Cerebellar nuclear complex (tissue), 1 donor: Measurements from ENCODE around the gene GRAMD1B.

Experiments
- DNase-seq, 2 experiments: peaks; one replicate each; lab custom pipeline; 2025; lab: John Stamatoyannopoulos, UW

GRAMD1B gene

DNA sequence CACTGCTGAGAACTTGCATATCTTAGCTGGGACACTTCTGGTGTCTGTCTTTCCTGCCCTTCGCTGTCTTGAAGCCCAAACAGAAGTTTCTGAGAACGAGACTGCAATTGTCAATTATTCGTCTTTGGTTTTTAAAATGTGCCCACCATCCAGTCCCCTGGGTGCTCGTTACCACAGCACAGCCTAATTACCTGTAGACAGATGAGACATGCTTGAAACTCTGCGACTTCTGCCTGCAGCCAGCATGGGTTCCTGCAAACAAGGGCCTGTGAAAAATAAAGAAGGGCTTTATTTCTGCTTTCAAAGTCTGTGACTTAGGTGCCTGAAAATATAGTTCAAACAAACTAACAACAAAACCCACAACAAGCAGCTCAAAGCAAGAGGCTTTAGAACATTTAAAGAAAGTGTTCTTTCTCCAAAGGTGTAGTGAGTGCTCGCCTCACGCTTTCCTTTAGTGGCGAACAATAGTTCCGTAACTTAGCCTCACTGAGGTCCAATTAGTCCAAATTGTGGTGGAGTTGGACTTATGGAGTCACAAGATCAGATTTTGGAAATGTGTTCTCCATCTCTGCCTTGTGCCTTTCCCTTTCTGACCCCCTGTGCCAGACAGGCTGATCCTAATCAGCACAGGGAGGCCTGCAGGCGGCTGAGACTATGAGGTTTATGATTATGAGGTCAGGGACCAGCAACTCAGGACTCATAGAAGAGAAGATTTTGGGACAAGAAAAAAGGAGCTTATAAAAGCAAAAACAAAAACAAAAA lies 20.4 kb upstream of the GRAMD1B start:
- DNase-seq: no peak

GRCh38 chr11:123410218-123410549 lies 19.9 kb upstream of the GRAMD1B start:
- no peak for DNase-seq

- DNase-seq: no peak
Measured at GRCh38 chr11:123413636-123414035, 16.4 kb upstream of the GRAMD1B start.

- DNase-seq: no peak
Measured at GRCh38 chr11:123416566-123416965, 13.5 kb upstream of the GRAMD1B start.

GRCh38 chr11:123418351-123419114 lies 11.5 kb upstream of the GRAMD1B start:
- no peak for DNase-seq

DNA sequence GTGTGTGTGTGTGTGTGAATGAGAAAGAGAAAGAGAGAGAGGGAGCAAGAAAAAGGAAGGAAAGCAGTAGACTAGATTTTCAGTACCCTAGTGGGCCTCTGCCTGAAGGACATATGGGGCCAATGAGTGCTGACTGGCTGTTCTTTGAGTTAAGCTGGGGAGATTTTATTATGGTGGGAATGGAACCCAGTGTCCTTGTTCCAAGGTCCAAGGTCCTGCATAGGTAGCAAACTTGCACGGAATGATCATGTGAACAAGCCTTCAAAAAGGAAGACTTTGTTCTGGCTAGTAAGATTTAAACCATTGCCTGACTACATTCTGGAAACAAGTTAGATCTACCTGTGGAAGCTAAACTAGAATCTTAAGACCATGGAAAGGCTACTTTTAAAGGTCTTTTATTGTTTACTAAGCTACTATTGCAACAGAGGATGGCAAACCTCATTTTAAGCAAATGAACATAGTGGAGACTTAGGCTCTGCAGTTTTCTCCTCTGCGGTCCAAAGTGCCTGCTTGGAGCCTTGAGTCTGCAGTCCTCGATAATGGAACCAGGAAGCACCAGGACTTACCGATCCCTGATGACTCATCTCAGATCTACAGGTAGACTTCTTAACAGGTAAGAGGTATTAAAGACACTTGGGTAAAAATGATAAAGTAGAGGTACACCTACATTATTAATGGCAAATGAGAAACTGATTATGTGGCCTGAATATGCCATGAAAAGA lies 10.2 kb upstream of the GRAMD1B start:
- no peak for DNase-seq

- no peak for DNase-seq
Measured at GRCh38 chr11:123421589-123421988, 8.5 kb upstream of the GRAMD1B start.

DNA sequence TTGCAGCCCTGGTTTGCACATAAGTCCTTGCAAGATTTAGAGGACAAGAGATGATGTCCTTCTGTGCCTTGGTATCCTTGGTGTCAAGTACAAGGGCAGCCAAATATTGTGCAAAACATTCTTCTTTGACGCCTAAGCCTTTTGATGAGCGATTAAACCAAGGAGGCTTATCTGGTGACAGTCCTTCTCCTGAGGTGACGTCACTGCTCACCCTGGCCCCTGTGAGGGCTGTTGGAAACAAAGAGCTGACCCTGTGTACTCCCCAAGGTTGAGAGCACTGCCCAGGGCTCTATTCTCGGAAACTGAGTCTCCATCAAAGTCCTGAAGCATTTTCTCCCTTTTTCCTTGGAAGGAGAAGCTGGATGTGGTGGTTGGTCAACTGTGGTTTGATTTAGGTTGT lies 4.7 kb upstream of the GRAMD1B start:
- DNase-seq: no peak

GRCh38 chr11:123426789-123427188 lies 3.3 kb upstream of the GRAMD1B start:
- DNase-seq: no peak

DNA sequence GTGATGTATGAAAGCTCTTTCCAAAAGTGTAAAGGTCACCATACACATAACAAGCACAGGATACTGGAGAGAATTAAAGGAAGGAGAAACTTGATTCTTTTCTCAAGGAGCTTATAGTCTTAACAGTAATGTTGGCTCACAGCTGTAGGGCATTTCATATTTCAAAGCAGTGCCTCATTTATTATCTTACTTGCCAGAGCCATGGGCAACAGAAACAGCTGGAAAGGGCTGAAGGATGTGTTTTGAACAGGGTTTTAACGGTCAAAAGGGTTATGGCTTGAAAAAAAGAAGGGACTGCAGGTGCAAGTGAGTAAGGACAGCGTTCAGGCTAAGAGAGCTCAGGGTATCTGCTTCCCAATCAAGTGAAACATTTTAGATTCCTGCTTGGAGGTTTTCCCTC lies 2.7 kb upstream of the GRAMD1B start:
- no peak for DNase-seq

GRCh38 chr11:123428116-123428715 lies 1.9 kb upstream of the GRAMD1B start:
- no peak for DNase-seq

GRCh38 chr11:123429336-123429735 lies 733 bp upstream of the GRAMD1B start:
- no peak for DNase-seq

GRCh38 chr11:123430721-123431497 lies 840 bp downstream of the GRAMD1B start:
- no peak for DNase-seq

DNA sequence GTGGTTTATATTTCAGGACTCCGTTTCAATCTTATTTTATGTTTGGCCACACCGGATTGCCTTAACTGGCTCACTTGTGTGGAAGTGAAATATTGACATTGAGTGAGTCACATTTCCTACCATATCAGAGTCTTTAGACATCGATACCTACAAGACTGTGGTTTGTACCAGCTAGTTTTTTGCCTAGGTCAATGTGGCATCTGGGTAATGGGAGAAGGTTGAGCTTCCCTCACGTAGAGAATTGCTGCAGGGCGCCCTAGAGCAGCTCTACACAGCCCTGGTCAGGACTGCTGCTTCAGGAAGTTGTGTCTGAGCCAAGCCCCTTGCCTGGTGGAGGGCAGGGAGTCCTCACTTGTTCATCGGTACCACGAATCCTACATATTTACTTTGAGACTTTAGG lies 1.6 kb downstream of the GRAMD1B start:
- DNase-seq: no peak

DNA sequence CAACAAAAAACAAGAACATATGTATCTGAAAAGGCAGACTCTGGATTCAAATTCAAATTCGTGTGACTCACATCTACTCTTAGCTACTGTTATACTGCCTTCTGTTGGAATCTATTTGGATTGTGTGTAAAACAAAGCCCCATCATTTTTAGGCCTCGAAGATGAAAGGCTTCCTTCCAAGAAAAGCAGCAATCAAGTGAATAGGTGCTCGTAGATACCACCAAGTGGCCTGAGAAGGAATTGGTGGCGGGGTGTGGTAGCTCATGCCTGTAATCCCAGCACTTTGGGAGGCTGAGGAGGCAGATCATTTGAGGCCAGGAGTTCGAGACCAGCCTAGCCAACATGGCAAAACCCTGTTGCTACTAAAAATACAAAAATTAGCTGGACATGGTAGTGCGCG lies 4.2 kb downstream of the GRAMD1B start:
- DNase-seq: no peak

- no peak for DNase-seq
Measured at GRCh38 chr11:123434911-123435310, 4.8 kb downstream of the GRAMD1B start.

GRCh38 chr11:123437236-123437979 lies 7.3 kb downstream of the GRAMD1B start:
- DNase-seq: no peak

- DNase-seq: no peak
Measured at GRCh38 chr11:123438131-123438627, 8.1 kb downstream of the GRAMD1B start.

DNA sequence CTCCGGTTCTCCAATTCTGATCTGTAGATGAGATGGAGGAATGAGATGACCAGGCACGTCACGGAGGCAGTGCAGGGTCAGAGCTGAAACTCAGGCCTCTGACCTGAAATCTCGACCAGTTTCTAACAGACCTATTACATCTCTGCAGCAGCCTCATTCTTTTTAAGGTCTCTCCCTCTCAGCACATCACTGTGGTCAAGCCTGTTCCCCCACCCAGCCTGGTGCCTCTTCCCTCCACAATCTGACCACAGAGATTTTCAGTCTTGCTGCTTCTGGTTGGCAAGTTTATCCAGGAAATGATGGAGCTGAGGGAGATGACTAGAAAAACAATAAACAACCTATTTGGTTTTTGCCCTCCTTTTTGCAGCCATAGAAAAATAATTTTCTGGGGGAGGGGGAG lies 9.5 kb downstream of the GRAMD1B start:
- DNase-seq: no peak

- DNase-seq: no peak
Measured at GRCh38 chr11:123441161-123441560, 11.1 kb downstream of the GRAMD1B start.
